ENCODE data around the gene HIRIP3.

The HIRIP3 gene

DNA sequence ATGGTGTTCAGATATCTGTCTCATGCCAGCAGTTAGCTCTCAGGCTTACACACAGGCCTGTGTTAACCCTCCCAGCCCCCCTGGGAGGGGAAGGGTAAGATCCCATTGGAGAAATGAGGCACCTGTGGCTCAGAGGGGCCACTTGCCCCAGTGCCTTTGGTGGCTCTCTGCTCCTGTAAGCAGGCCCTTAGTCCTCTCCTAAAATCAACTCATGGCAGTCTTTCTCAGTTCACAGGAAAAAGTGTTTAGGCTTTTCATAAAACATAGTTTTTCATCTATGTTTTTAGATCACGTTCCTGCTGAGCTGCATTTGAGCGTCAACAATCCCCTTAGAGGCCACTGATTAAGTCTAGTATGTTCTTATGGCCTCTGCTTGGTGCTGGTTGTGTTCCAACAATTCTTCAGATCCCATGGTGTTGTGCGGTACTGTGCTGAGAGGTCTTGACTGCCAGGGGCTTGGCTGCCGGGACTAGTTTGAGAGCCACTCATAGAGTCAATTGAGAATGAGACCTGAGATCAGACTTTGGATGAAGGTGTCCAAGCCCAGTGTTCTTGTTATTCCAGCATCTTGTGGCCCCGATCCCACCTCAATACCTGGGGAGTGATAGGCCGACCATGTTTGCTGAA, 11.2 kb downstream of the HIRIP3 start:
- no peaks in the 10 kb centered on the region for H3K9me3 ChIP-seq (ENCODE audit: control insufficient read depth, low read length)
- peaks cover 93 to 100% of the 10 kb centered on the region in 2 experiments for H3K36me3 ChIP-seq (ENCODE audit: control insufficient read depth in 1 of 2, insufficient read depth in 2 of 2, low read depth in 1 of 2, low read length in 2 of 2)
- 87% methylated on average over 5 of the region's 6 CpGs for WGBS
- H2BK120ac ChIP-seq (ENCODE audit: low read depth, low read length): no peak overlapping the region
- no peaks in the 10 kb centered on the region for H3K4me1 ChIP-seq (ENCODE audit: control insufficient read depth, insufficient read depth, low read depth, low read length)
- H2BK15ac ChIP-seq (ENCODE audit: low read depth, poor library complexity, severe bottlenecking): no peak overlapping the region
- no peaks in the 10 kb centered on the region for H3K27me3 ChIP-seq (ENCODE audit: control insufficient read depth in 1 of 2, insufficient read depth in 1 of 2, low read length in 2 of 2)
- no peak overlapping the region for H3K23ac ChIP-seq (ENCODE audit: low read length in 2 of 2)
- no peak overlapping the region for H4K8ac ChIP-seq (ENCODE audit: low read length)
- no peak for DNase-seq
- H3K4me3 ChIP-seq (ENCODE audit: insufficient read depth in 1 of 2, low read depth in 1 of 2, low read length in 2 of 2): no peak overlapping the region
- no peak overlapping the region for H2BK12ac ChIP-seq (ENCODE audit: low read length in 2 of 2)
- H2BK5ac ChIP-seq (ENCODE audit: low read depth, low read length, poor library complexity, severe bottlenecking): no peak overlapping the region
- H3K14ac ChIP-seq (ENCODE audit: low read length in 2 of 2): no peak overlapping the region
- H3K4ac ChIP-seq (ENCODE audit: low read depth in 1 of 2, low read length in 2 of 2): no peak overlapping the region
- H3K9ac ChIP-seq (ENCODE audit: low read length): peak overlapping the region; percentile 65
- H3K27ac ChIP-seq (ENCODE audit: low read length, poor library complexity, severe bottlenecking): no peak overlapping the region
- H4K91ac ChIP-seq (ENCODE audit: low read length): no peak overlapping the region
- H3K4me2 ChIP-seq (ENCODE audit: low read length, poor library complexity, severe bottlenecking): no peak overlapping the region
- no peak overlapping the region for H2AFZ ChIP-seq (ENCODE audit: low read depth, low read length)
- H3K18ac ChIP-seq (ENCODE audit: low read depth in 1 of 2, low read length in 2 of 2): no peak overlapping the region
- H3K79me1 ChIP-seq (replicated peaks; ENCODE audit: low read length, poor library complexity, severe bottlenecking): peaks cover 48% of the 10 kb centered on the region
- no peak overlapping the region for H2AK5ac ChIP-seq (ENCODE audit: low read length, severe bottlenecking)

DNA sequence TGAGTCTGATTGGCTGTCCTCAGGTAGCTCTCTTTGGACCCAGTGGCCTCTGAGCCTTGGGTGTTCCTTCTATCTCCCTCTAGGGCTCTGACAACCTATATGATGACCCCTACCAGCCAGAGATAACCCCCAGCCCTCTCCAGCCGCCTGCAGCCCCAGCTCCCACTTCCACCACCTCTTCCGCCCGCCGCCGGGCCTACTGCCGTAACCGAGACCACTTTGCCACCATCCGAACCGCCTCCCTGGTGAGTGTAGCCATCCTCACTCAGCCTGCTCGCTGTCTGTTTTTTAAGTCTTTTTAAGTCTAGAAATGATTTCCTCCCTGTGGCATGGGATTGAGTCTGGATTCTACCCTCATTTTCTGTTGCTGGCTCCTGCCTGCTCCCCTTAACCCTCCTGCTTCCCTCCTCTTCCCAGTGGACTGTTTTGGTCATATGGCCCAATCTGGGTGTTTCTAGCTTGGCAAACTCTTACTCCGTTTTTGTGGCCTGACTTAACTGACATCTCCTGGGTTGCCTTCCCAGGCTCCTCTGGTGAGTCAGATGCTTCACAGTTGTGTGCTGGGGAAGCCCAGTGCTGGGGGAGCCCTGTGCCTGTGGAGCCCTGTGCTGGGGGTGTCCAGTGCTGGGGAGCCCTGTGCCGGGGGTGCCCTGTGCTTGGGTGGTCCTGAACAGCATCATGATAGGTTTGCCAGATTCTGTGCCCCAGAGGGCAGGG, 11.8 kb downstream of the HIRIP3 start:
- H2BK15ac ChIP-seq (ENCODE audit: low read depth, poor library complexity, severe bottlenecking): no peak overlapping the region
- H3K9me3 ChIP-seq (ENCODE audit: control insufficient read depth, low read length): no peaks in the 10 kb centered on the region
- no peaks in the 10 kb centered on the region for H3K4me1 ChIP-seq (ENCODE audit: control insufficient read depth, insufficient read depth, low read depth, low read length)
- peak overlapping the region; percentile 65 for H3K9ac ChIP-seq (ENCODE audit: low read length)
- H2AFZ ChIP-seq (ENCODE audit: low read depth, low read length): no peak overlapping the region
- H3K36me3 ChIP-seq (ENCODE audit: control insufficient read depth in 1 of 2, insufficient read depth in 2 of 2, low read depth in 1 of 2, low read length in 2 of 2): peaks cover 93 to 100% of the 10 kb centered on the region in 2 experiments
- no peak overlapping the region for H2BK12ac ChIP-seq (ENCODE audit: low read length in 2 of 2)
- no peak overlapping the region for H4K91ac ChIP-seq (ENCODE audit: low read length)
- H2BK120ac ChIP-seq (ENCODE audit: low read depth, low read length): no peak overlapping the region
- no peaks in the 10 kb centered on the region for H3K27me3 ChIP-seq (ENCODE audit: control insufficient read depth in 1 of 2, insufficient read depth in 1 of 2, low read length in 2 of 2)
- no peak overlapping the region for H3K4ac ChIP-seq (ENCODE audit: low read depth in 1 of 2, low read length in 2 of 2)
- H4K8ac ChIP-seq (ENCODE audit: low read length): no peak overlapping the region
- H3K4me3 ChIP-seq (ENCODE audit: insufficient read depth in 1 of 2, low read depth in 1 of 2, low read length in 2 of 2): no peak overlapping the region
- H3K4me2 ChIP-seq (ENCODE audit: low read length, poor library complexity, severe bottlenecking): no peak overlapping the region
- H2BK5ac ChIP-seq (ENCODE audit: low read depth, low read length, poor library complexity, severe bottlenecking): no peak overlapping the region
- DNase-seq: no peak
- no peak overlapping the region for H3K23ac ChIP-seq (ENCODE audit: low read length in 2 of 2)
- H3K79me1 ChIP-seq (replicated peaks; ENCODE audit: low read length, poor library complexity, severe bottlenecking): peaks cover 53% of the 10 kb centered on the region
- H3K18ac ChIP-seq (ENCODE audit: low read depth in 1 of 2, low read length in 2 of 2): no peak overlapping the region
- 88% methylated on average over 12 of the region's 12 CpGs for WGBS
- no peak overlapping the region for H3K27ac ChIP-seq (ENCODE audit: low read length, poor library complexity, severe bottlenecking)
- no peak overlapping the region for H3K14ac ChIP-seq (ENCODE audit: low read length in 2 of 2)
- no peak overlapping the region for H2AK5ac ChIP-seq (ENCODE audit: low read length, severe bottlenecking)

DNA sequence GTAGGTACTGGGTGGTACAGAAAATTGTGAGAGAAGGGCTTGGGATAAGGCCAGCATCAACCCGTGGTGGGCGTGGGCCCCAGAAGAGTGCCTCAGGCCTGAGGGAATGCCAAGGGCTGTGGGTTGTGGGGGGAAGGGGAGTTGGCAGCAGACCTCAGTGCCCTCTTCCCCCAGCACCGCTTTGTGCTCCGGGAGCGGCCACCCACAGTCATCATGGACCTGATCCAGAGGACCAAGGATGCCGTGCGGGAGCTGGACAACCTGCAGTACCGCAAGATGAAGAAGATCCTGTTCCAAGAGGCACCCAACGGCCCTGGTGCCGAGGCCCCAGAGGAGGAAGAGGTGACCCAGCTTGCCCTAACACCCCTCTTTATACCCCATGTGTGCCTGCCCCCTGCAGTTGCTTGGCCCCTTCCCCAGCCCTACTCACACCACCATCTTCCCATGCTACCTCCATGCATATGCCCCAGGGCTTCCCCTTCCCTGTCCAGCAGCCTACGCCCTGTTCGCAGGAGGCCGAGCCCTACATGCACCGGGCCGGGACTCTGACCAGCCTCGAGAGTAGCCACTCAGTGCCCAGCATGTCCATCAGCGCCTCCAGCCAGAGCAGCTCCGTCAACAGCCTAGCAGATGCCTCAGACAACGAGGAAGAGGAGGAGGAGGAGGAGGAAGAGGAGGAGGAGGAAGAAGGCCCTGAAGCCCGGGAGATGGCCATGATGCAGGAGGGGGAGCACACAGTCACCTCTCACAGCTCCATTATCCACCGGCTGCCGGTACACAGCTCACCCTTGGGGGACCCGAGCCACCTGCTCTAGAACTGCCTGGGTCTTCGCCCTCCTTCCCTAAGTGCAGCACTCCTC, 12.6 kb downstream of the HIRIP3 start:
- Histone ChIP-seq H3K4me1 (ENCODE audit: control insufficient read depth, insufficient read depth, low read depth, low read length) (no peaks in the 10 kb centered on the region), H3K4me2 (ENCODE audit: low read length, poor library complexity, severe bottlenecking) (no peak overlapping the region), H3K27me3 (ENCODE audit: control insufficient read depth in 1 of 2, insufficient read depth in 1 of 2, low read length in 2 of 2) (no peaks in the 10 kb centered on the region)

More for the DNA sequence above, 12.6 kb downstream of the HIRIP3 start:
- no peak overlapping the region for H3K4me3 ChIP-seq (ENCODE audit: insufficient read depth in 1 of 2, low read depth in 1 of 2, low read length in 2 of 2)
- H3K14ac ChIP-seq (ENCODE audit: low read length in 2 of 2): no peak overlapping the region
- H2BK15ac ChIP-seq (ENCODE audit: low read depth, poor library complexity, severe bottlenecking): no peak overlapping the region
- H3K27ac ChIP-seq (ENCODE audit: low read length, poor library complexity, severe bottlenecking): no peak overlapping the region
- WGBS: 95% methylated on average over 23 of the region's 24 CpGs
- no peak overlapping the region for H2BK5ac ChIP-seq (ENCODE audit: low read depth, low read length, poor library complexity, severe bottlenecking)
- no peak overlapping the region for H4K91ac ChIP-seq (ENCODE audit: low read length)
- H3K9me3 ChIP-seq (ENCODE audit: control insufficient read depth, low read length): no peaks in the 10 kb centered on the region
- no peak overlapping the region for H2AK5ac ChIP-seq (ENCODE audit: low read length, severe bottlenecking)
- H3K9ac ChIP-seq (ENCODE audit: low read length): peak overlapping the region; percentile 65
- peaks cover 93 to 100% of the 10 kb centered on the region in 2 experiments for H3K36me3 ChIP-seq (ENCODE audit: control insufficient read depth in 1 of 2, insufficient read depth in 2 of 2, low read depth in 1 of 2, low read length in 2 of 2)
- H2BK12ac ChIP-seq (ENCODE audit: low read length in 2 of 2): no peak overlapping the region
- peaks cover 53% of the 10 kb centered on the region for H3K79me1 ChIP-seq (replicated peaks; ENCODE audit: low read length, poor library complexity, severe bottlenecking)
- H3K23ac ChIP-seq (ENCODE audit: low read length in 2 of 2): no peak overlapping the region
- H3K18ac ChIP-seq (ENCODE audit: low read depth in 1 of 2, low read length in 2 of 2): no peak overlapping the region
- no peak overlapping the region for H2AFZ ChIP-seq (ENCODE audit: low read depth, low read length)
- no peak overlapping the region for H2BK120ac ChIP-seq (ENCODE audit: low read depth, low read length)
- DNase-seq: no peak
- H3K4ac ChIP-seq (ENCODE audit: low read depth in 1 of 2, low read length in 2 of 2): no peak overlapping the region
- no peak overlapping the region for H4K8ac ChIP-seq (ENCODE audit: low read length)
